ENCODE data around the gene CFAP58.

CFAP58 gene

GRCh38 chr10:104328896-104329710, 24.5 kb upstream of the CFAP58 start:
- ChIA-PET POLR2A (ENCODE audit: low non-redundant PET) (no interaction called here), CTCF (interaction anchor here (1.2 to 2.1 kb wide), 2 partner anchors 38 to 54 kb away, joined by 4 to 5 read pairs; no protein-coding TSS in a partner anchor)
- TF ChIP-seq CTCF (conservative IDR thresholded peaks at IDR 0.05; ENCODE audit: low read depth) = no peak
- peak overlapping the region; percentile 99 for H3K27ac ChIP-seq
- peak; percentile 87 for DNase-seq (ENCODE audit: low spot score)

- POLR2A ChIA-PET (ENCODE audit: low non-redundant PET) = interaction anchor here (1.4 kb wide), 1 partner anchor 8 kb away, joined by 7 read pairs; no protein-coding TSS in a partner anchor
- CTCF ChIA-PET = interaction anchor here (1.0 to 2.1 kb wide), 5 partner anchors 20 to 55 kb away, joined by 3 to 5 read pairs (median 4); no protein-coding TSS in a partner anchor
- TF ChIP-seq CTCF (conservative IDR thresholded peaks at IDR 0.05; ENCODE audit: low read depth) = no peak
- DNase-seq (ENCODE audit: low spot score) = no peak
- H3K27ac ChIP-seq = peak overlapping the region; percentile 99
These were observed 23.9 kb upstream of the CFAP58 start for GRCh38 chr10:104329735-104330134.

- peak; percentile 60 for DNase-seq (ENCODE audit: low spot score)
These were observed 23.2 kb upstream of the CFAP58 start for GRCh38 chr10:104330168-104331110.

GRCh38 chr10:104331208-104331838, 22.3 kb upstream of the CFAP58 start:
- DNase-seq (ENCODE audit: low spot score) = peak; percentile 55
- ChIA-PET CTCF (interaction anchor here (1.3 to 1.5 kb wide), 2 partner anchors 18 to 20 kb away, joined by 3 to 4 read pairs; no protein-coding TSS in a partner anchor), POLR2A (ENCODE audit: low non-redundant PET) (interaction anchor here (1.4 kb wide), 1 partner anchor 10 kb away, joined by 7 read pairs; no protein-coding TSS in a partner anchor)
- no peak for TF ChIP-seq CTCF (conservative IDR thresholded peaks at IDR 0.05; ENCODE audit: low read depth)
- peak overlapping the region; percentile 99 for H3K27ac ChIP-seq

More at GRCh38 chr10:104330168-104331110, 23.2 kb upstream of the CFAP58 start:
- TF ChIP-seq CTCF (conservative IDR thresholded peaks at IDR 0.05; ENCODE audit: low read depth) = no peak
- H3K27ac ChIP-seq = peak overlapping the region; percentile 99
- CTCF ChIA-PET = interaction anchor here (0.6 to 2.1 kb wide), 6 partner anchors 19 to 314 kb away, joined by 3 to 5 read pairs (median 4); no protein-coding TSS in a partner anchor
- POLR2A ChIA-PET (ENCODE audit: low non-redundant PET) = interaction anchor here (1.4 kb wide), 1 partner anchor 9 kb away, joined by 7 read pairs; no protein-coding TSS in a partner anchor

- peak overlapping the region; percentile 67 for H3K27ac ChIP-seq
- DNase-seq (ENCODE audit: low spot score) = no peak
- CTCF ChIA-PET = no interaction called here
- no peak for TF ChIP-seq CTCF (conservative IDR thresholded peaks at IDR 0.05; ENCODE audit: low read depth)
- POLR2A ChIA-PET (ENCODE audit: low non-redundant PET) = no interaction called here
These were observed 21.2 kb upstream of the CFAP58 start for GRCh38 chr10:104332243-104333031.

All from RWPE1 (cell line).